ENCODE results near the gene PTPRC.

Gene PTPRC

DNA sequence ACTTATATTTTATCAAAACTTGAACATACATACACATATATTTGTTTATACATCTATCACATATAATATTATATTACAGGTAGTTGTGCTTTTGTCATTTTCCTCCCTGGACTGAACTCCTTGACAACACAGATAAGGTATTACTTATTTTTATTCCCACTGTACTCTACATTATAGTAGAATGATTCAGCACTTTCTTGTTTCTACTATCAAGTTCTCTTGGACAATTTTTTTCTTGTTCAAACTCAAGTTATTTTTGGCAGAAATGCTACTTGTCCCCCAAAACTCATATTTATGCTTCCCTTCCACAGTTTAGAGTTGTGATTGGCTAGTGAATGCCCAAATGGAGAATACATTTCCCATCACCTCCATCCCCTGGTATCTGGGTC is 10.8 kb upstream of the PTPRC start:
- no peaks in the 10 kb centered on the region for H4K20me1 ChIP-seq (ENCODE audit: insufficient read depth)
- no peaks in the 10 kb centered on the region for H3K36me3 ChIP-seq (ENCODE audit: insufficient read depth)
- H3K4me2 ChIP-seq, result peak overlapping the region; percentile 36; the same call in 1 of the 2 replicates
- no peak overlapping the region for H3K9ac ChIP-seq
- H3K27ac ChIP-seq, result no peak overlapping the region
- TF ChIP-seq, protein P1, sequence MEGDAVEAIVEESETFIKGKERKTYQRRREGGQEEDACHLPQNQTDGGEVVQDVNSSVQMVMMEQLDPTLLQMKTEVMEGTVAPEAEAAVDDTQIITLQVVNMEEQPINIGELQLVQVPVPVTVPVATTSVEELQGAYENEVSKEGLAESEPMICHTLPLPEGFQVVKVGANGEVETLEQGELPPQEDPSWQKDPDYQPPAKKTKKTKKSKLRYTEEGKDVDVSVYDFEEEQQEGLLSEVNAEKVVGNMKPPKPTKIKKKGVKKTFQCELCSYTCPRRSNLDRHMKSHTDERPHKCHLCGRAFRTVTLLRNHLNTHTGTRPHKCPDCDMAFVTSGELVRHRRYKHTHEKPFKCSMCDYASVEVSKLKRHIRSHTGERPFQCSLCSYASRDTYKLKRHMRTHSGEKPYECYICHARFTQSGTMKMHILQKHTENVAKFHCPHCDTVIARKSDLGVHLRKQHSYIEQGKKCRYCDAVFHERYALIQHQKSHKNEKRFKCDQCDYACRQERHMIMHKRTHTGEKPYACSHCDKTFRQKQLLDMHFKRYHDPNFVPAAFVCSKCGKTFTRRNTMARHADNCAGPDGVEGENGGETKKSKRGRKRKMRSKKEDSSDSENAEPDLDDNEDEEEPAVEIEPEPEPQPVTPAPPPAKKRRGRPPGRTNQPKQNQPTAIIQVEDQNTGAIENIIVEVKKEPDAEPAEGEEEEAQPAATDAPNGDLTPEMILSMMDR (conservative IDR thresholded peaks at IDR 0.05; ENCODE audit: low read depth, low read length), result no peak
- 0 out of 2 replicates have a peak overlapping the region, but pooled peaks have one; percentile 2 for H2AFZ ChIP-seq (ENCODE audit: low read depth)
- no peaks in the 10 kb centered on the region for H3K27me3 ChIP-seq (ENCODE audit: insufficient read depth, low read depth)
- H3K4me3 ChIP-seq (IDR thresholded peaks at IDR 0.05; ENCODE audit: insufficient read depth, low read depth, low read length), result no peak overlapping the region
- no peaks in the 10 kb centered on the region for H3K79me2 ChIP-seq (ENCODE audit: insufficient read depth, low read depth)
- peaks cover 56% of the 10 kb centered on the region for H3K4me1 ChIP-seq (ENCODE audit: low read depth, poor library complexity, severe bottlenecking)

DNA sequence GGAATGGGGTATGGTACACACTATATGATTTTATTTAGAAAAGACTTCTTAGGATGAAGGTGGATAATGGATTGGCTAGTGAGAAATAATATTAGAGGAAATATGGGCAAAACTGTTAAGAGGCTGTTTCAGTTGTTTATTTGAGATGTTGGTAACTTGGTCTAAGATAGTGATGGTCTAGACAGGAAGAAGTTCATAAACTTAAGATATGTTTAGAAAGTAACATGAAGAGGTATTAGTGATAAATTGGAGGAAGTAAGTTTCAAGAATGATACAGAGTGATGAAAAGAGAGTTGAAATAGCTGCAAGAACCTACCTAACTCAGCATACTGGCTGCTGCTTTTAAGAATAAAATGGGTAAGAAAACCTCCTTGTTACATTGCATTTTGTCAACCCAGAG is 9.2 kb upstream of the PTPRC start:
- H3K4me3 ChIP-seq (IDR thresholded peaks at IDR 0.05; ENCODE audit: insufficient read depth, low read depth, low read length), result no peak overlapping the region
- no peaks in the 10 kb centered on the region for H3K27me3 ChIP-seq (ENCODE audit: insufficient read depth, low read depth)
- TF ChIP-seq, protein P1 (conservative IDR thresholded peaks at IDR 0.05; ENCODE audit: low read depth, low read length), result no peak
- no peaks in the 10 kb centered on the region for H4K20me1 ChIP-seq (ENCODE audit: insufficient read depth)
- H3K4me1 ChIP-seq (ENCODE audit: low read depth, poor library complexity, severe bottlenecking), result peaks cover 41% of the 10 kb centered on the region
- H3K79me2 ChIP-seq (ENCODE audit: insufficient read depth, low read depth), result no peaks in the 10 kb centered on the region
- no peak overlapping the region for H3K9ac ChIP-seq
- no peaks in the 10 kb centered on the region for H3K36me3 ChIP-seq (ENCODE audit: insufficient read depth)
- H3K27ac ChIP-seq, result no peak overlapping the region
- H2AFZ ChIP-seq (ENCODE audit: low read depth), result no peak overlapping the region
- H3K4me2 ChIP-seq, result no peak overlapping the region

GRCh38 chr1:198630863-198631262 is 8.0 kb upstream of the PTPRC start:
- Histone ChIP-seq H3K79me2 (ENCODE audit: insufficient read depth, low read depth) (no peaks in the 10 kb centered on the region), H3K9ac (no peak overlapping the region), H3K4me3 (IDR thresholded peaks at IDR 0.05; ENCODE audit: insufficient read depth, low read depth, low read length) (no peak overlapping the region), H3K36me3 (ENCODE audit: insufficient read depth) (no peaks in the 10 kb centered on the region), H4K20me1 (ENCODE audit: insufficient read depth) (no peaks in the 10 kb centered on the region), H2AFZ (ENCODE audit: low read depth) (no peak overlapping the region), H3K4me2 (no peak overlapping the region), H3K27me3 (ENCODE audit: insufficient read depth, low read depth) (no peaks in the 10 kb centered on the region), H3K4me1 (ENCODE audit: low read depth, poor library complexity, severe bottlenecking) (peaks cover 28% of the 10 kb centered on the region), H3K27ac (no peak overlapping the region)
- TF ChIP-seq, protein P1 (conservative IDR thresholded peaks at IDR 0.05; ENCODE audit: low read depth, low read length), result no peak

DNA sequence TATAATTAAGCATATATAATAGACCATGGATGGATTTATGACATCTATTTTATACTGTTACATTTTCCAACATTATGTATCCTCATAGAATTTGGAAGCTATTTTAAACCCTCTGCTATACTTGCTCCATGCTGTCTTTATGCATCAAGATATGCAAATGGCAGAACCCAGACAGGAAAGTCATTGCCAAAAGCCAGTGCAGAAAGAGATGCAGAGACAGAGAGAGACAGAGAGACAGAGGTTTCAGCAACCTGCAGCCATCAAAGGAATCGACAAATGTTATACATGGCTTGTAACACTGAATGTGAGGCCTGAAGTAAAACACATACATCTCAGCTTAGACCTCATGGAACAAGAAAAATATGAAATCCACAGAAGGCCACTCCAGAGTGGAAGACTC is 7.5 kb upstream of the PTPRC start:
- H3K9ac ChIP-seq, result no peak overlapping the region
- H3K27ac ChIP-seq, result no peak overlapping the region
- H3K4me3 ChIP-seq (IDR thresholded peaks at IDR 0.05; ENCODE audit: insufficient read depth, low read depth, low read length), result no peak overlapping the region
- no peaks in the 10 kb centered on the region for H3K27me3 ChIP-seq (ENCODE audit: insufficient read depth, low read depth)
- H3K4me1 ChIP-seq (ENCODE audit: low read depth, poor library complexity, severe bottlenecking), result peaks cover 24% of the 10 kb centered on the region
- TF ChIP-seq, protein P1 (conservative IDR thresholded peaks at IDR 0.05; ENCODE audit: low read depth, low read length), result no peak
- no peaks in the 10 kb centered on the region for H3K79me2 ChIP-seq (ENCODE audit: insufficient read depth, low read depth)
- H3K4me2 ChIP-seq, result no peak overlapping the region
- H4K20me1 ChIP-seq (ENCODE audit: insufficient read depth), result no peaks in the 10 kb centered on the region
- H3K36me3 ChIP-seq (ENCODE audit: insufficient read depth), result no peaks in the 10 kb centered on the region
- no peak overlapping the region for H2AFZ ChIP-seq (ENCODE audit: low read depth)

Data from KMS-11 (cell line).